HEK293 (cell line): Measurements from ENCODE around the gene ST8SIA4.
A peak's percentile ranks its signal among the peaks of the same experiment; 100 is the strongest.

ENCODE experiments used
- CTCF ChIA-PET: fragments of 350-600 bp; formaldehyde crosslinking; extraction: SDS; loops from one replicate; lab custom pipeline; 2021; ENCODE audit warnings: antibody characterized with exemption; lab: Yijun Ruan, JAX
- POLR2A ChIA-PET: fragments of 300-600 bp; formaldehyde crosslinking; extraction: SDS; loops from one replicate; lab custom pipeline; 2020; ENCODE audit warnings: antibody characterized with exemption, inconsistent platforms; lab: Yijun Ruan, JAX
- H3K27ac ChIP-seq: fragments of 200-500 bp; sonication (Bioruptor generic); 2 replicates; pipeline ENCODE4 v1.5.1; 2014; ENCODE audit warnings: low read depth, low read length, control low read depth, inconsistent platforms; ENCODE audit errors: extremely low read depth
- H3K36me3 ChIP-seq, 2 experiments: fragments of 200-500 bp in 1 of 2; sonication (Bioruptor generic) in 1 of 2; 1 replicate in 1 of 2; 2 replicates in 1 of 2; pipeline ENCODE4 v1.5.1; 2014 to 2017; ENCODE audit warnings: inconsistent platforms in 2 of 2, low read length in 2 of 2; ENCODE audit not compliant: control insufficient read depth in 2 of 2, insufficient read depth in 1 of 2
- H3K4me1 ChIP-seq: fragments of 200-500 bp; sonication (Bioruptor generic); 2 replicates; pipeline ENCODE4 v1.5.1; 2014; ENCODE audit warnings: mild to moderate bottlenecking, low read length, inconsistent platforms; ENCODE audit not compliant: control insufficient read depth, insufficient read depth
- H3K4me3 ChIP-seq: 2 replicates; pipeline ENCODE4 v1.5.1; 2011; ENCODE audit warnings: low read depth, mild to moderate bottlenecking, control low read depth, low read length, moderate library complexity
- H3K9me3 ChIP-seq: fragments of 200-500 bp; sonication (Bioruptor generic); 2 replicates; pipeline ENCODE4 v1.5.1; 2014; ENCODE audit warnings: low read depth, low read length, inconsistent platforms; ENCODE audit not compliant: control insufficient read depth, insufficient read depth
- HOXC10 ChIP-seq: sonication (generic); formaldehyde crosslinking; IDR thresholded peaks from 2 replicates; pipeline ENCODE4 v1.8.1; 2023; ENCODE audit warnings: mild to moderate bottlenecking, missing genetic modification reagents
- KLF9 ChIP-seq: fragments of 450-650 bp; formaldehyde crosslinking; IDR thresholded peaks from 2 replicates; pipeline ENCODE4 v1.5.1; 2016; ENCODE audit warnings: missing biosample characterization, missing genetic modification characterization, low read depth
- MZF1 ChIP-seq: fragments of 450-650 bp; formaldehyde crosslinking; IDR thresholded peaks from 2 replicates; pipeline ENCODE4 v1.5.1; 2017; ENCODE audit warnings: missing biosample characterization, missing genetic modification characterization, borderline replicate concordance
- YY2 ChIP-seq: fragments of 450-650 bp; formaldehyde crosslinking; IDR thresholded peaks from 2 replicates; pipeline ENCODE4 v1.5.1; 2016; ENCODE audit warnings: missing biosample characterization, missing genetic modification characterization
- ZBTB7A ChIP-seq: fragments of 450-650 bp; formaldehyde crosslinking; IDR thresholded peaks from 2 replicates; pipeline ENCODE4 v1.5.1; 2016; ENCODE audit warnings: low read depth, missing biosample characterization, missing genetic modification characterization
- ZNF146 ChIP-seq: fragments of 450-650 bp; formaldehyde crosslinking; IDR thresholded peaks from 2 replicates; pipeline ENCODE4 v1.5.1; 2016; ENCODE audit warnings: missing biosample characterization, missing genetic modification characterization
- ZNF174 ChIP-seq: fragments of 450-650 bp; formaldehyde crosslinking; IDR thresholded peaks from 2 replicates; pipeline ENCODE4 v1.5.0; 2017; ENCODE audit warnings: missing biosample characterization, mild to moderate bottlenecking, missing genetic modification characterization
- ZNF302 ChIP-seq: fragments of 450-650 bp; formaldehyde crosslinking; IDR thresholded peaks from 2 replicates; pipeline ENCODE4 v1.5.1; 2016; ENCODE audit warnings: missing biosample characterization, missing genetic modification characterization, low read depth
- ZNF404 ChIP-seq: fragments of 450-650 bp; formaldehyde crosslinking; IDR thresholded peaks from 2 replicates; pipeline ENCODE4 v1.5.1; 2017; ENCODE audit warnings: missing biosample characterization, missing genetic modification characterization
- ZNF426 ChIP-seq: fragments of 450-650 bp; formaldehyde crosslinking; IDR thresholded peaks from 2 replicates; pipeline ENCODE4 v1.5.1; 2017; ENCODE audit warnings: missing biosample characterization, missing genetic modification characterization, mild to moderate bottlenecking, inconsistent platforms, moderate library complexity
- ZNF473 ChIP-seq: fragments of 450-650 bp; formaldehyde crosslinking; IDR thresholded peaks from 2 replicates; pipeline ENCODE4 v1.5.1; 2017; ENCODE audit warnings: missing biosample characterization, missing genetic modification characterization
- ZNF510 ChIP-seq: fragments of 450-650 bp; formaldehyde crosslinking; IDR thresholded peaks from 2 replicates; pipeline ENCODE4 v1.5.1; 2018; ENCODE audit warnings: mild to moderate bottlenecking, missing genetic modification characterization, missing biosample characterization; ENCODE audit not compliant: insufficient replicate concordance
- ZNF544 ChIP-seq: fragments of 450-650 bp; formaldehyde crosslinking; IDR thresholded peaks from 2 replicates; pipeline ENCODE4 v1.5.0; 2017; ENCODE audit warnings: missing biosample characterization, missing genetic modification characterization
- ZNF629 ChIP-seq: fragments of 450-650 bp; formaldehyde crosslinking; IDR thresholded peaks from 2 replicates; pipeline ENCODE4 v1.5.1; 2017; ENCODE audit warnings: missing biosample characterization, missing genetic modification characterization
- ZNF707 ChIP-seq: fragments of 450-650 bp; formaldehyde crosslinking; IDR thresholded peaks from 2 replicates; pipeline ENCODE4 v1.5.1; 2016; ENCODE audit warnings: missing biosample characterization, missing genetic modification characterization
- ZNF747 ChIP-seq: fragments of 450-650 bp; formaldehyde crosslinking; IDR thresholded peaks from 2 replicates; pipeline ENCODE4 v1.5.1; 2016; ENCODE audit warnings: missing biosample characterization, missing genetic modification characterization
- ZNF777 ChIP-seq: fragments of 450-650 bp; formaldehyde crosslinking; IDR thresholded peaks from 2 replicates; pipeline ENCODE4 v1.5.1; 2017; ENCODE audit warnings: missing biosample characterization, missing genetic modification characterization, borderline replicate concordance
- ZNF791 ChIP-seq: fragments of 450-650 bp; formaldehyde crosslinking; IDR thresholded peaks from 2 replicates; pipeline ENCODE4 v1.5.1; 2016; ENCODE audit warnings: missing biosample characterization, missing genetic modification characterization
- ZNF792 ChIP-seq: fragments of 450-650 bp; formaldehyde crosslinking; IDR thresholded peaks from 2 replicates; pipeline ENCODE4 v1.5.1; 2016; ENCODE audit warnings: missing biosample characterization, missing genetic modification characterization
- ZSCAN30 ChIP-seq: fragments of 450-650 bp; IDR thresholded peaks from 2 replicates; pipeline ENCODE4 v1.5.1; 2018; ENCODE audit warnings: missing biosample characterization, mild to moderate bottlenecking, missing genetic modification characterization, moderate library complexity
- TF ChIP-seq, protein P1 (sequence below): fragments of 450-650 bp; formaldehyde crosslinking; IDR thresholded peaks from 2 replicates; pipeline ENCODE4 v1.5.1; 2016; ENCODE audit warnings: missing biosample characterization, missing genetic modification characterization, borderline replicate concordance
- TF ChIP-seq, protein P2 (sequence below): fragments of 450-650 bp; formaldehyde crosslinking; IDR thresholded peaks from 2 replicates; pipeline ENCODE4 v1.5.1; 2016; ENCODE audit warnings: missing biosample characterization, missing genetic modification characterization
- TF ChIP-seq, protein P3 (sequence below): fragments of 450-650 bp; formaldehyde crosslinking; IDR thresholded peaks from 2 replicates; pipeline ENCODE4 v1.5.1; 2016; ENCODE audit warnings: missing biosample characterization, missing genetic modification characterization, borderline replicate concordance
- TF ChIP-seq, protein P4 (sequence below): fragments of 450-650 bp; formaldehyde crosslinking; IDR thresholded peaks from 2 replicates; pipeline ENCODE4 v1.5.1; 2016; ENCODE audit warnings: missing biosample characterization, missing genetic modification characterization

Gene ST8SIA4

DNA sequence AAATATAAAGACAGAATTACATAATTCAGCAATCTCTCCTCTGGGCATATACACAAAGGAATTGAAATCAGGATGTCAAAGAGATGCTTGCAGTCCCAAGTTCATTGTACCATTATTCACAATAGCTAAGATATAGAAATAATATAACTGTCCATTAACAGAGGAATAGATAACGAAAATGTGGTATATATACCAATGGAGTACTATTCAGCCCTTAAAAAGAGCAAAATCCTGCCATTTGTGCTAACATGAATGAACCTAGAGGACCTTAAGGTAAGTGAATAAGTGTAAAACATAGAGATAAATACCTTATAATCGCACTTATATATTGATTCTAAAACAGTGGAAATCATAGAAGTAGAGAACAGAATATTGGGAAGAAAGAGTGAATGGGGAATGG lies 7.0 kb downstream of the ST8SIA4 start:
- Histone ChIP-seq H3K27ac (no peak overlapping the region), H3K4me3 (no peak overlapping the region), H3K36me3 (no peaks in the 10 kb centered on the region), H3K4me1 (0 out of 2 replicates have a peak, but pooled peaks cover 1% of the 10 kb centered on the region), H3K9me3 (no peaks in the 10 kb centered on the region)
- ChIA-PET POLR2A (no interaction called here), CTCF (interaction anchor here (0.7 kb wide), 1 partner anchor 266 kb away, joined by 3 read pairs; no protein-coding TSS in a partner anchor)
- TF ChIP-seq ZNF510 (tag by site-specific recombination) (no peak), ZNF544 (tag by site-specific recombination) (no peak), ZNF146 (peak; percentile 60), ZNF791 (no peak), ZNF404 (no peak)

DNA sequence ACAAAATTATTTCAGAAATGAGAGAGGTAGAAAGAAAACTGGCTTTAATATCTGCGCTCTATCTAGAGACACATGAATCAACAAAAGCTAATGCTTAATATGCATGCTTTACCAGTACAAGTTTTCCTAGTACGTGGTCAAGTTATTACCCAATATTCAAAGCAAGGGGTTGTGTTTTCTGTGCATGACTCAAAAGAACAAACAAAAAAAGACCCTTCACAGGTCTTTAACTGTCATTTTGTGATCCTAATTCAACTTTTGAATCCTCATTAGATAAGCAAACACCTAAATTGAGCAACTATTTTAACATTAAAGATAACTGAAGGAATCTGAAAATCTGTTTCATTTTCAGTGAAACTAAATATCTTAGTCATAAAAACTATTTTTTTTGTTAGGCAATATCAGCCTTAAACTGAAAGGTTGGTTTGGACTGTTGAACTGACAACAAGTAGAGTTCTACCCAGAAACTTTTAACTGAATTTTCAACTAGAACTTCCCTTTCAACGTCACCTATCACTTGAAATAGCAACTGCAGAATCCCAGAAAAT lies 12.5 kb downstream of the ST8SIA4 start:
- Histone ChIP-seq H3K9me3 (no peaks in the 10 kb centered on the region), H3K4me1 (no peaks in the 10 kb centered on the region), H3K27ac (no peak overlapping the region), H3K4me3 (no peak overlapping the region), H3K36me3 (no peaks in the 10 kb centered on the region)
- TF ChIP-seq KLF9 (tag by site-specific recombination) (no peak), ZNF777 (tag by site-specific recombination) (no peak), ZNF174 (tag by site-specific recombination) (0 out of 2 replicates have a peak, but pooled peaks have one; percentile 17)
- CTCF ChIA-PET, result no interaction called here
- POLR2A ChIA-PET, result no interaction called here

DNA sequence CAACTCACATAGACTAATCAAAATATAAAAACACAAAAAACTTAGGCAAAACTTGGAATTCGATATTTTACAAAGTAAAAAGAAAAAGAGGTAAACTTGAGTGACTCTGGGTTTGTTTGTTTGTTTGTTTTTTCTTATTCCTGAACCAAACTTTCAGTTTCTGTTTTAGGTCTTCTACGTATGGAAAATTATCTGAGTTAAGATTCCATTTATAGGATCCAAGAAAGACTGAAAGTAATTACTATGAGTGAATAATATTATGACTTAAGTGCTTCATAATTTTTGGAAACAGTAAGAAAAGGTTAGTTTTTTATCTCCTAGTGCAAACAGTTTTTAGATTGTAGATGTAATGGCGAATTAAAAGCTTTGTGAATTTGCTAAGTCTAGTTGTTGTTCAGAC lies 13.2 kb downstream of the ST8SIA4 start:
- Histone ChIP-seq H3K36me3 (no peaks in the 10 kb centered on the region), H3K9me3 (no peaks in the 10 kb centered on the region), H3K27ac (no peak overlapping the region), H3K4me3 (no peak overlapping the region), H3K4me1 (no peaks in the 10 kb centered on the region)
- ChIA-PET CTCF (no interaction called here), POLR2A (no interaction called here)
- TF ChIP-seq YY2 (tag by site-specific recombination), result no peak
- TF ChIP-seq ZNF473 (tag by site-specific recombination), result no peak
- no peak for TF ChIP-seq ZBTB7A (tag by site-specific recombination)
- no peak for TF ChIP-seq MZF1 (tag by site-specific recombination)
- TF ChIP-seq HOXC10, result no peak
- TF ChIP-seq ZNF302, result no peak
- TF ChIP-seq, protein P1, sequence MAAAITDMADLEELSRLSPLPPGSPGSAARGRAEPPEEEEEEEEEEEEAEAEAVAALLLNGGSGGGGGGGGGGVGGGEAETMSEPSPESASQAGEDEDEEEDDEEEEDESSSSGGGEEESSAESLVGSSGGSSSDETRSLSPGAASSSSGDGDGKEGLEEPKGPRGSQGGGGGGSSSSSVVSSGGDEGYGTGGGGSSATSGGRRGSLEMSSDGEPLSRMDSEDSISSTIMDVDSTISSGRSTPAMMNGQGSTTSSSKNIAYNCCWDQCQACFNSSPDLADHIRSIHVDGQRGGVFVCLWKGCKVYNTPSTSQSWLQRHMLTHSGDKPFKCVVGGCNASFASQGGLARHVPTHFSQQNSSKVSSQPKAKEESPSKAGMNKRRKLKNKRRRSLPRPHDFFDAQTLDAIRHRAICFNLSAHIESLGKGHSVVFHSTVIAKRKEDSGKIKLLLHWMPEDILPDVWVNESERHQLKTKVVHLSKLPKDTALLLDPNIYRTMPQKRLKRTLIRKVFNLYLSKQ (tag by site-specific recombination), result no peak
- TF ChIP-seq, protein P2, sequence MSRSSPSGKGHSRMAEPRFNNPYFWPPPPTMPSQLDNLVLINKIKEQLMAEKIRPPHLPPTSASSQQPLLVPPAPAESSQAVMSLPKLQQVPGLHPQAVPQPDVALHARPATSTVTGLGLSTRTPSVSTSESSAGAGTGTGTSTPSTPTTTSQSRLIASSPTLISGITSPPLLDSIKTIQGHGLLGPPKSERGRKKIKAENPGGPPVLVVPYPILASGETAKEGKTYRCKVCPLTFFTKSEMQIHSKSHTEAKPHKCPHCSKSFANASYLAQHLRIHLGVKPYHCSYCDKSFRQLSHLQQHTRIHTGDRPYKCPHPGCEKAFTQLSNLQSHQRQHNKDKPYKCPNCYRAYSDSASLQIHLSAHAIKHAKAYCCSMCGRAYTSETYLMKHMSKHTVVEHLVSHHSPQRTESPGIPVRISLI (tag by site-specific recombination), result no peak
- TF ChIP-seq, protein P3, sequence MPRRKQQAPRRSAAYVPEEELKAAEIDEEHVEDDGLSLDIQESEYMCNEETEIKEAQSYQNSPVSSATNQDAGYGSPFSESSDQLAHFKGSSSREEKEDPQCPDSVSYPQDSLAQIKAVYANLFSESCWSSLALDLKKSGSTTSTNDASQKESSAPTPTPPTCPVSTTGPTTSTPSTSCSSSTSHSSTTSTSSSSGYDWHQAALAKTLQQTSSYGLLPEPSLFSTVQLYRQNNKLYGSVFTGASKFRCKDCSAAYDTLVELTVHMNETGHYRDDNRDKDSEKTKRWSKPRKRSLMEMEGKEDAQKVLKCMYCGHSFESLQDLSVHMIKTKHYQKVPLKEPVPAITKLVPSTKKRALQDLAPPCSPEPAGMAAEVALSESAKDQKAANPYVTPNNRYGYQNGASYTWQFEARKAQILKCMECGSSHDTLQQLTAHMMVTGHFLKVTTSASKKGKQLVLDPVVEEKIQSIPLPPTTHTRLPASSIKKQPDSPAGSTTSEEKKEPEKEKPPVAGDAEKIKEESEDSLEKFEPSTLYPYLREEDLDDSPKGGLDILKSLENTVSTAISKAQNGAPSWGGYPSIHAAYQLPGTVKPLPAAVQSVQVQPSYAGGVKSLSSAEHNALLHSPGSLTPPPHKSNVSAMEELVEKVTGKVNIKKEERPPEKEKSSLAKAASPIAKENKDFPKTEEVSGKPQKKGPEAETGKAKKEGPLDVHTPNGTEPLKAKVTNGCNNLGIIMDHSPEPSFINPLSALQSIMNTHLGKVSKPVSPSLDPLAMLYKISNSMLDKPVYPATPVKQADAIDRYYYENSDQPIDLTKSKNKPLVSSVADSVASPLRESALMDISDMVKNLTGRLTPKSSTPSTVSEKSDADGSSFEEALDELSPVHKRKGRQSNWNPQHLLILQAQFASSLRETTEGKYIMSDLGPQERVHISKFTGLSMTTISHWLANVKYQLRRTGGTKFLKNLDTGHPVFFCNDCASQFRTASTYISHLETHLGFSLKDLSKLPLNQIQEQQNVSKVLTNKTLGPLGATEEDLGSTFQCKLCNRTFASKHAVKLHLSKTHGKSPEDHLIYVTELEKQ (tag by site-specific recombination), result no peak
- TF ChIP-seq ZNF426 (tag by site-specific recombination), result no peak
- no peak for TF ChIP-seq ZNF747 (tag by site-specific recombination)
- TF ChIP-seq ZNF629 (tag by site-specific recombination), result no peak
- TF ChIP-seq ZNF707 (tag by site-specific recombination), result no peak
- TF ChIP-seq, protein P4, sequence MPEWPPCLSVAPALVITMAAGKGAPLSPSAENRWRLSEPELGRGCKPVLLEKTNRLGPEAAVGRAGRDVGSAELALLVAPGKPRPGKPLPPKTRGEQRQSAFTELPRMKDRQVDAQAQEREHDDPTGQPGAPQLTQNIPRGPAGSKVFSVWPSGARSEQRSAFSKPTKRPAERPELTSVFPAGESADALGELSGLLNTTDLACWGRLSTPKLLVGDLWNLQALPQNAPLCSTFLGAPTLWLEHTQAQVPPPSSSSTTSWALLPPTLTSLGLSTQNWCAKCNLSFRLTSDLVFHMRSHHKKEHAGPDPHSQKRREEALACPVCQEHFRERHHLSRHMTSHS, result no peak
- TF ChIP-seq ZNF510 (tag by site-specific recombination), result no peak
- TF ChIP-seq ZNF792 (tag by site-specific recombination), result no peak
- TF ChIP-seq ZSCAN30 (tag by site-specific recombination), result no peak
